ENCODE results near the gene FAN1. TPM values are rescaled to one million over a fixed set of nuclear protein-coding genes. Genes with fewer than 3 reads are reported as not detected.

Gene FAN1
- total and polyA plus RNA-seq, 8 donors = 4.2 to 18.0 (median 9.9) TPM

GRCh38 chr15:30925686-30926085 is 22.0 kb downstream of the FAN1 start:
- no peaks in the 10 kb centered on the region for H3K27me3 ChIP-seq
- WGBS, 2 donors = 90 to 97% methylated on average over 9 of the region's 9 CpGs
- peaks cover 0 to 22% (median 4%) of the 10 kb centered on the region in 3 donors for H3K36me3 ChIP-seq
- intact Hi-C loops (cut with DNase I) = no loop called here
- no peaks in the 10 kb centered on the region for H3K4me1 ChIP-seq
- no peak for FAIRE-seq
- ATAC-seq = no peak
- no peak overlapping the region for H3K27ac ChIP-seq
- TF ChIP-seq CTCF (IDR thresholded peaks at IDR 0.05) = no peak
- DNase-seq = no peak
- no peak overlapping the region for H3K4me3 ChIP-seq
- H3K9me3 ChIP-seq = no peaks in the 10 kb centered on the region

- intact Hi-C loops (cut with DNase I) = no loop called here
- FAIRE-seq (no peak), DNase-seq (no peak), ATAC-seq (no peak)
- no peak overlapping the region for H3K4me3 ChIP-seq
- no peaks in the 10 kb centered on the region for H3K9me3 ChIP-seq
- WGBS, 2 donors = 95 to 97% methylated on average over 8 of the region's 8 CpGs
- no peaks in the 10 kb centered on the region for H3K4me1 ChIP-seq
- no peak for TF ChIP-seq CTCF (IDR thresholded peaks at IDR 0.05)
- peaks cover 0 to 22% (median 4%) of the 10 kb centered on the region in 3 donors for H3K36me3 ChIP-seq
- no peak overlapping the region for H3K27ac ChIP-seq
- no peaks in the 10 kb centered on the region for H3K27me3 ChIP-seq
These were observed 22.4 kb downstream of the FAN1 start for GRCh38 chr15:30926161-30926560.

DNA sequence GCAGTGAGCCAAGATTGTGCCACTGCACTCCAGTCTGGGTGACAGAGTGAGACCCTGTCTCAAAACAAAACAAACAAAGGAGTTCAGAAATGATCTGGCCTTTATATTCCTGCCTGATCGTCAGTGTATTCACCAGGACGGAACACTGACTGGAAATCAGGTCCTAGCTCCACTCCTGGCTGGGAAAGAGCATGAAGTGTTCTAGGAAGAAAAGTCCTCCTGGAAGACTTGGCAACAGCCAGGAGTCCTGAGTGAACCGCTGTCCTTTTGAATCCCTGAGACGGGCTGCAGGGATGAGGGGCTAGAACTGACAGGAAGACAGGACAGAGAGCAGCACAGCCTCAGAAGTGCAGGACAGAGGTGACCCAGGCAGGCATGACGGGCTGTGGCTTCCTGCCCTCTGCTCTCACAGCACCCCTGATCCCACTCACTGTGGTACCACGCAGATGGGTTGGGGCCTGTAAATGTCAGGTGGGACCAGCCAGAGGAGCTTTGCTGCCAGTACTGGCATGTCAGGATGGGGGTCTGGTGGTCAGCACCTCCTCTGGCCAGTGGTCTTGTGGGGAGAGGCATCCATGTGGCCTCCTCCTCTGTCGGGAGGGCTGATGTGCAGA is 23.5 kb downstream of the FAN1 start:
- intact Hi-C loops (cut with DNase I) = no loop called here
- 87 to 91% methylated on average over 7 of the region's 7 CpGs for WGBS, 2 donors
- Histone ChIP-seq H3K27ac (no peak overlapping the region), H3K9me3 (no peaks in the 10 kb centered on the region), H3K36me3 (peaks cover 0 to 22% (median 4%) of the 10 kb centered on the region in 3 donors), H3K4me1 (no peaks in the 10 kb centered on the region), H3K27me3 (no peaks in the 10 kb centered on the region), H3K4me3 (no peak overlapping the region)
- DNase-seq (no peak), FAIRE-seq (no peak), ATAC-seq (no peak)
- TF ChIP-seq CTCF (IDR thresholded peaks at IDR 0.05) = no peak

DNA sequence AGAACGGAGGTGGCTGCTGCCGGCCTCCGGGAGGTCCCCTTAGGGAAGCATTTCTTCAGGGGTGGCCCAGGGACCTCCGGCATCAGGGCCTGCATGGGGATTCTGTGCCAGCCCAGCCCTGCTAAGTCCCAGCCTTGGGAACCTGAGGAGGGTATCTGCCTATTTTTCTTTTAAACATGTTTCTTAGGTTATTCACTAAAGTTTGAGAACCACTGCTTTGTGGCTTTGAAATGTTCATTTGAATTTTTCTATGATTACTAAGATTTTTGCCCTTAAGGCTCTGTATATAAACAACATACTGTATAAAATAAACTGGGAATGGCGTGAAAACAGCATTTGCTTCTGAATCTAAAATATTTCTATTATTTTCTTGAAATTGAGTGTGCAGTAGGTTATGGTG is 24.4 kb downstream of the FAN1 start:
- WGBS, 2 donors = 86 to 92% methylated on average over 5 of the region's 5 CpGs
- H3K4me3 ChIP-seq = no peak overlapping the region
- H3K27me3 ChIP-seq = no peaks in the 10 kb centered on the region
- DNase-seq (no peak), ATAC-seq (no peak), FAIRE-seq (no peak)
- intact Hi-C loops (cut with DNase I) = no loop called here
- TF ChIP-seq CTCF (IDR thresholded peaks at IDR 0.05) = no peak
- no peaks in the 10 kb centered on the region for H3K4me1 ChIP-seq
- no peaks in the 10 kb centered on the region for H3K9me3 ChIP-seq
- H3K27ac ChIP-seq = no peak overlapping the region
- H3K36me3 ChIP-seq = peaks cover 0 to 17% (median 4%) of the 10 kb centered on the region in 3 donors

DNA sequence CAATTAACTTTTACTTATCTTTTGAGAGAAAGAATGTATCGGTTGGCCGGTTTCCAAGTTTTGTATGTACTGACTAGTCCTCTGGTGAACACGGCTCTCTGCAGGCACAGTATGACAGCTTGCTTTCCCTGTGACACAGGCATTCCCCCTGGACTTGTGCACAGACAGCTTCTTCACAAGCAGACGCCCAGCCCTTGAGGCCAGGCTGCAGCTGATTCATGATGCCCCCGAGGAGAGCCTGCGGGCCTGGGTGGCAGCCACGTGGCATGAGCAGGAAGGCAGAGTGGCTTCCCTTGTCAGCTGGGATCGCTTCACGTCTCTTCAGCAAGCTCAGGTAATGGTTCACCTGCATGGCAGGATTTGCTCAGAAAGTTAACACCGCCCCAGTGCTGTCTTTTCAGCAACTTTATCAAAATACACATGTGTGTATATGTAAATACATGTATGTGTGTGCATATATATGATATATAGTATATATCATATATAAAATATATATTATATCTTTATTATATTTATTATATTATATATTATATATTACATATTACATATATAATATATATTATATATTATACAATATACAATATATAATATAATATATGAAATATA is 25.5 kb downstream of the FAN1 start:
- no peaks in the 10 kb centered on the region for H3K27me3 ChIP-seq
- H3K36me3 ChIP-seq = peaks cover 0 to 12% (median 0%) of the 10 kb centered on the region in 3 donors
- H3K9me3 ChIP-seq = no peaks in the 10 kb centered on the region
- FAIRE-seq = no peak
- peak in 2 of 4 donors; percentile 43 to 46 for ATAC-seq
- 62 to 63% methylated on average over 10 of the region's 10 CpGs for WGBS, 2 donors
- TF ChIP-seq CTCF (IDR thresholded peaks at IDR 0.05) = no peak
- intact Hi-C loops (cut with DNase I) = no loop called here
- no peak overlapping the region for H3K4me3 ChIP-seq
- H3K27ac ChIP-seq = no peak overlapping the region
- no peaks in the 10 kb centered on the region for H3K4me1 ChIP-seq
- no peak for DNase-seq
